ENCODE data around the gene TBX1.

The TBX1 gene

GRCh38 chr22:19753996-19754700 lies 6.4 kb upstream of the TBX1 start:
- DNase-seq (ENCODE audit: low read depth), result no peak

- DNase-seq (ENCODE audit: low read depth), result no peak
These were observed 5.9 kb upstream of the TBX1 start for GRCh38 chr22:19754701-19755144.

GRCh38 chr22:19755145-19755710 lies 5.3 kb upstream of the TBX1 start:
- no peak for DNase-seq (ENCODE audit: low read depth)

- DNase-seq (ENCODE audit: low read depth), result no peak
These were observed 4.8 kb upstream of the TBX1 start for GRCh38 chr22:19755722-19756287.

GRCh38 chr22:19756288-19757128 lies 4.1 kb upstream of the TBX1 start:
- peak; percentile 36 for DNase-seq (ENCODE audit: low read depth)

- DNase-seq (ENCODE audit: low read depth), result no peak
These were observed 3.2 kb upstream of the TBX1 start for GRCh38 chr22:19757140-19757984.

GRCh38 chr22:19757985-19758895 lies 2.3 kb upstream of the TBX1 start:
- no peak for DNase-seq (ENCODE audit: low read depth)

- DNase-seq (ENCODE audit: low read depth), result no peak
These were observed 1.6 kb upstream of the TBX1 start for GRCh38 chr22:19758896-19759426.

GRCh38 chr22:19759427-19760057 lies 1.0 kb upstream of the TBX1 start:
- DNase-seq (ENCODE audit: low read depth), result no peak

GRCh38 chr22:19760951-19761724 lies 560 bp downstream of the TBX1 start:
- DNase-seq (ENCODE audit: low read depth), result no peak

- no peak for DNase-seq (ENCODE audit: low read depth)
These were observed 1.4 kb downstream of the TBX1 start for GRCh38 chr22:19761725-19762567.

- no peak for DNase-seq (ENCODE audit: low read depth)
These were observed 2.2 kb downstream of the TBX1 start for GRCh38 chr22:19762568-19763457.

GRCh38 chr22:19763458-19764298 lies 3.1 kb downstream of the TBX1 start:
- no peak for DNase-seq (ENCODE audit: low read depth)

- DNase-seq (ENCODE audit: low read depth), result no peak
These were observed 3.7 kb downstream of the TBX1 start for GRCh38 chr22:19764299-19764593.

- DNase-seq (ENCODE audit: low read depth), result no peak
These were observed 4.3 kb downstream of the TBX1 start for GRCh38 chr22:19764636-19765476.

Measured in stimulated activated CD8-positive, alpha-beta memory T cell treated with anti-CD3 and anti-CD28 coated beads, Interleukin-12 subunit alpha, Interleukin-12 subunit beta, amount 100 ng/mL, for 1 hour (primary cell).